Nephron progenitor cell (in vitro differentiated cells): ENCODE results near the gene CIT.
A peak's percentile ranks its signal among the peaks of the same experiment; 100 is the strongest.

Source experiments
- DNase-seq: peaks from one replicate; pipeline ENCODE4 v3.0.0; 2021
- H3K27ac Mint-ChIP-seq: 2 replicates; pipeline ENCODE4 v1.8.0; 2021; ENCODE audit warnings: mild to moderate bottlenecking, moderate library complexity, mixed read lengths
- H3K27me3 Mint-ChIP-seq: 2 replicates; pipeline ENCODE4 v1.8.0; 2021; ENCODE audit warnings: mild to moderate bottlenecking, low read depth, mixed read lengths; ENCODE audit not compliant: poor library complexity
- H3K36me3 Mint-ChIP-seq: 2 replicates; pipeline ENCODE4 v1.8.0; 2021; ENCODE audit warnings: low read depth, mixed read lengths
- H3K4me1 Mint-ChIP-seq: 2 replicates; pipeline ENCODE4 v1.8.0; 2021; ENCODE audit warnings: mixed read lengths
- H3K4me3 Mint-ChIP-seq: 2 replicates; pipeline ENCODE4 v1.8.0; 2021; ENCODE audit warnings: mild to moderate bottlenecking, moderate library complexity, mixed read lengths
- H3K9me3 Mint-ChIP-seq: 2 replicates; pipeline ENCODE4 v1.8.0; 2021; ENCODE audit warnings: mild to moderate bottlenecking, moderate library complexity, mixed read lengths
- TF ChIP-seq, protein P1 (sequence below): fragments of 200-600 bp; sonication (generic); IDR thresholded peaks from 2 replicates; pipeline ENCODE4 v1.5.0; 2021; ENCODE audit warnings: antibody characterized with exemption

CIT gene

DNA sequence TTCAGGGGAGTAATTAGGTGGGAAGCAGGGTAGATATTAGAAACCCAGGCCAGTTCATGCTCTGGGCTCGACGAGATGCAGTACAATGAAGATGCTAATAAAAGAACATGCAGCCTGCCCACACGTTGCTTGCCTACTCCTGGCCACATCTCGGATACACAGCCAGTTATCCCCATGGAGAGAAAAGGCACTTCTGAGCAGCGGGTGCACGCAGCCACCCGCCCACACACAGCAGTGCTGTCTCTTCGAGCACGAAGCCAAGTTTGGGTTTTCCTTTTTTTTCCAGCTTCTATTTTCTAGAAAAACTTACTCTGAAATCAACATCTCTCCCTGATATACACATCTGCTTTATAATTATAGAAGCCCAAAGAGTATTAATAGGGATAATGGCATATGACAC is 85.7 kb downstream of the CIT start:
- no peak overlapping the region for H3K4me3 Mint-ChIP-seq
- no peak for DNase-seq
- TF ChIP-seq, protein P1, sequence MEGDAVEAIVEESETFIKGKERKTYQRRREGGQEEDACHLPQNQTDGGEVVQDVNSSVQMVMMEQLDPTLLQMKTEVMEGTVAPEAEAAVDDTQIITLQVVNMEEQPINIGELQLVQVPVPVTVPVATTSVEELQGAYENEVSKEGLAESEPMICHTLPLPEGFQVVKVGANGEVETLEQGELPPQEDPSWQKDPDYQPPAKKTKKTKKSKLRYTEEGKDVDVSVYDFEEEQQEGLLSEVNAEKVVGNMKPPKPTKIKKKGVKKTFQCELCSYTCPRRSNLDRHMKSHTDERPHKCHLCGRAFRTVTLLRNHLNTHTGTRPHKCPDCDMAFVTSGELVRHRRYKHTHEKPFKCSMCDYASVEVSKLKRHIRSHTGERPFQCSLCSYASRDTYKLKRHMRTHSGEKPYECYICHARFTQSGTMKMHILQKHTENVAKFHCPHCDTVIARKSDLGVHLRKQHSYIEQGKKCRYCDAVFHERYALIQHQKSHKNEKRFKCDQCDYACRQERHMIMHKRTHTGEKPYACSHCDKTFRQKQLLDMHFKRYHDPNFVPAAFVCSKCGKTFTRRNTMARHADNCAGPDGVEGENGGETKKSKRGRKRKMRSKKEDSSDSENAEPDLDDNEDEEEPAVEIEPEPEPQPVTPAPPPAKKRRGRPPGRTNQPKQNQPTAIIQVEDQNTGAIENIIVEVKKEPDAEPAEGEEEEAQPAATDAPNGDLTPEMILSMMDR = no peak
- no peaks in the 10 kb centered on the region for H3K27me3 Mint-ChIP-seq
- H3K36me3 Mint-ChIP-seq = peaks cover 48% of the 10 kb centered on the region
- no peak overlapping the region for H3K27ac Mint-ChIP-seq
- no peaks in the 10 kb centered on the region for H3K4me1 Mint-ChIP-seq
- H3K9me3 Mint-ChIP-seq = no peaks in the 10 kb centered on the region

DNA sequence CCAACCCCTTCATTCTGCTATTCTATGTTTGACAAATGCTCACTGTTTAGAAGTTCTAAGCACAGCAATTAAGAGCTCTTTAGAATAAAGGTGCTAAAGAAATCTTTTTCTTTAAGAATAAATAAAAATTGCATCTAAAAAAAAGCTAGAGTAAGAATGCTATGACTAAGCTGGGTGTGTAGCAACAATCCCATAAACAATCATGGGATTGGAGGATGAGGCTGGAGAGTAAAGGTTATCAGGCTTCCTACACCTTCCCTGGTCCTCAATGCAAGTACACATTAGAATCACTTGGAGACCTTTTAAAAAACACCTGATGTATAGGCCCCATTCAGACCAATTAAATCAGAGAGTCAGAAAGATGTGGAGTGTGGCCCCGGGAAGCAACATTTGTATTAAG is 88.3 kb downstream of the CIT start:
- Mint-ChIP-seq H3K4me3 (no peak overlapping the region), H3K27ac (no peak overlapping the region), H3K36me3 (peaks cover 66% of the 10 kb centered on the region), H3K27me3 (peaks cover 4% of the 10 kb centered on the region), H3K9me3 (peaks cover 11% of the 10 kb centered on the region), H3K4me1 (no peaks in the 10 kb centered on the region)
- TF ChIP-seq, protein P1 = no peak
- DNase-seq = no peak

DNA sequence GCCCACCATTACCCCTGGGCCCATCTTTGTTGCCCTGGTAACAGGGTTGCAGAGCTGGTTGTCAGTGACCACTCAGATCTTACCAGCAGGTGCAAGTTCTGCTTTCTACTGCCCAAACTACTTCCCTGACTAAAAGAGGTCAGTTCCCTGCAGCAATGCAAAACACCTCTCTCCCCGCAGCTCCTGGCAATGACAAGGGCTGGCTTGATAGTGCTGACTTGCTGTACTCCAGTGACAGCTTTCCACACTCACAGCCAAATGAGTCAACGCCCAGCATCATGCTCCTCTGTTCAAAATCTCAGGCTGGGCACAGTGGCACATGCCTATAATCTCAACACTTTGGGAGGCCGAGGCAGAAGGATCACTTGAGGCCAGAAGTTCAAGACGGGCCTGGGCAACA is 90.6 kb downstream of the CIT start:
- Mint-ChIP-seq H3K27me3 (peaks cover 4% of the 10 kb centered on the region), H3K4me1 (no peaks in the 10 kb centered on the region), H3K4me3 (no peak overlapping the region), H3K27ac (no peak overlapping the region), H3K36me3 (peaks cover 69% of the 10 kb centered on the region), H3K9me3 (peaks cover 11% of the 10 kb centered on the region)
- no peak for DNase-seq
- TF ChIP-seq, protein P1 = no peak

DNA sequence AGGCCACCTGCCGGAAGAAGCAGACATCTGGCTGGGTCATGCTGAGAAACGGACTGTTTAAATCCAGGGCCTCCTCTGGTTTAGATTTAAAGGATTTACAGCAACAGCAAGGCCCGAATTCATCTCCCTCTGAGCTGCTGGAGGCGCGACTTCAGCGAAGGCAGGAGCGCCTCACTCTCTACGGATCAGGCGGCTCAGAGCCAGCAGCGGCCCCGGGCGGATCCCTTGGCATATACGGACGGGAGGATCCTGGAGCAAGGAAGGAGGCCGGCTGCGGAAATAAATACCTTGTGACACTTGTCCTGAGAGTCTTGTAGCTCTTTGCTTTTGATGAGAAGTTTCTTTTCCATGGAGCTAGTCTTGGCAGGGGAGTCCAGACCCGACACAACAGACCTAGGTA is 92.4 kb downstream of the CIT start:
- peaks cover 71% of the 10 kb centered on the region for H3K36me3 Mint-ChIP-seq
- H3K4me1 Mint-ChIP-seq = no peaks in the 10 kb centered on the region
- TF ChIP-seq, protein P1 = no peak
- H3K27ac Mint-ChIP-seq = no peak overlapping the region
- H3K4me3 Mint-ChIP-seq = no peak overlapping the region
- DNase-seq = no peak
- peaks cover 4% of the 10 kb centered on the region for H3K27me3 Mint-ChIP-seq
- peaks cover 11% of the 10 kb centered on the region for H3K9me3 Mint-ChIP-seq

DNA sequence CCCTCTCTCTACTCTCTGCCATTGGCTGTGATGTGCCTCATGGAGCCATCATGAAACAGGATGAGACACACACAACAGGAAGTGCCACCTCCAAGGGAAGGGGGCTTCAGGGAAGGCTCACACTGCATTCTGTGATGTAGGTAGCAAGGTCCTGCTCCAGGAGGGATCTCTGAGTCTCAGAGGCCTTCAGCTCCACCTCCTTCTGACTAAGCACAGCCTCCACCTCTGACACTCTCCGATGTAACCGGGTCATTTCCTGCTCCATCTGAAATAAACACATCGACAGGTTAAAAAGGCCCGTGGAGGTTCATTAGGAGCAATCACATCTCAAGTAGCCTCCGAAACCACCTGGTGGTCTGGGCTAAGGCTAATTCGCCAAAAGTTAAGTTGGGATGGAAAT is 93.3 kb downstream of the CIT start:
- TF ChIP-seq, protein P1 = no peak
- no peaks in the 10 kb centered on the region for H3K4me1 Mint-ChIP-seq
- no peak overlapping the region for H3K27ac Mint-ChIP-seq
- peaks cover 4% of the 10 kb centered on the region for H3K27me3 Mint-ChIP-seq
- peaks cover 76% of the 10 kb centered on the region for H3K36me3 Mint-ChIP-seq
- H3K4me3 Mint-ChIP-seq = no peak overlapping the region
- DNase-seq = no peak
- H3K9me3 Mint-ChIP-seq = peaks cover 11% of the 10 kb centered on the region

DNA sequence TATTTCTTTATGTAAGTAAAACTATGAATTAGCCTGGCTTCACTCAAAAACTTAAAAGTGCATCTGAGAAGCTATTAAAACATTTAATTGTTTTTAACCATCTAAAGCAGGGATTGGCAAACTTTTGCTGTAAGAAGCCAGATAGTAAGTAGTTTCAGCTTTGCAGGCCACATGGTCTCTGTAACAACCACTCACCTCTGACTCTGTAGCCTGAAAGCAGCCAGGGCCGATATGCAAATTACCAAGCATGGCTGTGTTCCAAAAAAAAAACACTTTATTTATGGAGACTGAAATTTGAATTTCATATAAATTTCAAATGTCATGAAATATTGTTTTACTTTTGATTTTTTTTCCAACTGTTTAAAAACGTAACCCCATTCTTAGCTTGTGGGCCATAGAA is 95.3 kb downstream of the CIT start:
- DNase-seq = no peak
- Mint-ChIP-seq H3K4me3 (no peak overlapping the region), H3K36me3 (peaks cover 82% of the 10 kb centered on the region), H3K4me1 (peaks cover under 1% of the 10 kb centered on the region), H3K27me3 (peaks cover 4% of the 10 kb centered on the region), H3K9me3 (peaks cover 11% of the 10 kb centered on the region), H3K27ac (peak overlapping the region; percentile 94)
- TF ChIP-seq, protein P1 = no peak
